Hematopoietic multipotent progenitor cell (in vitro differentiated cells): ENCODE results near the gene AKR7A2. TPM values are rescaled to one million over a fixed set of nuclear protein-coding genes. Genes with fewer than 3 reads are reported as not detected.
"Not testable (repeated sequence)": the region's sequence is repeated elsewhere in the genome, so short reads cannot be mapped to it uniquely, and the experiment has no call there.

Experiments used
- DNase-seq, 3 donors: peaks; one replicate each; pipeline ENCODE4 v3.0.0-alpha.2; 2011 to 2015; ENCODE audit warnings: low read depth in 2 of 3, low spot score in 2 of 3
- total RNA-seq: library from RNA; depleted of rRNA; stranded (reverse); fragments of >200 nt; gene quantifications from one replicate; pipeline ENCODE4 v1.2.3, GENCODE V29; 2012

The AKR7A2 gene
- total RNA-seq, 1 donor = 66.0 TPM

DNA sequence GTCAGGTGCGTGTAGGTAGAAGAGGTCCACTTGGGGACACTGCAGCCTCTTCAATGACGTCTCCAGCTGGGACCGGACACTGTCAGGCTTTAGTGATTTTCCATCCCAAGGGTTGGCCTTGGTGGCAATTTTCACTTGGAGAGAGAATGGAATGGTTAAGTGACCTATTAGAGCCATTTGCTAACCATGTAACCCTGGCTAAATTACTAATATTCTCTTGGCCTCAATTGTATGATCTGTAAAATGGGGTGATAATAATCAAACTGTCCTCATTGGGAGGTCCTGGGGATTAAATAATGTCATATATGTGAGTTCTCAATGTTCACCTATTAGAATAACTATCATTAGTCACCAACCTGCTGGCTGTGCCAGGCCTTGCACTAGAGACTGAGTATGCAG is 3.4 kb downstream of the AKR7A2 start:
- DNase-seq = no peak

DNA sequence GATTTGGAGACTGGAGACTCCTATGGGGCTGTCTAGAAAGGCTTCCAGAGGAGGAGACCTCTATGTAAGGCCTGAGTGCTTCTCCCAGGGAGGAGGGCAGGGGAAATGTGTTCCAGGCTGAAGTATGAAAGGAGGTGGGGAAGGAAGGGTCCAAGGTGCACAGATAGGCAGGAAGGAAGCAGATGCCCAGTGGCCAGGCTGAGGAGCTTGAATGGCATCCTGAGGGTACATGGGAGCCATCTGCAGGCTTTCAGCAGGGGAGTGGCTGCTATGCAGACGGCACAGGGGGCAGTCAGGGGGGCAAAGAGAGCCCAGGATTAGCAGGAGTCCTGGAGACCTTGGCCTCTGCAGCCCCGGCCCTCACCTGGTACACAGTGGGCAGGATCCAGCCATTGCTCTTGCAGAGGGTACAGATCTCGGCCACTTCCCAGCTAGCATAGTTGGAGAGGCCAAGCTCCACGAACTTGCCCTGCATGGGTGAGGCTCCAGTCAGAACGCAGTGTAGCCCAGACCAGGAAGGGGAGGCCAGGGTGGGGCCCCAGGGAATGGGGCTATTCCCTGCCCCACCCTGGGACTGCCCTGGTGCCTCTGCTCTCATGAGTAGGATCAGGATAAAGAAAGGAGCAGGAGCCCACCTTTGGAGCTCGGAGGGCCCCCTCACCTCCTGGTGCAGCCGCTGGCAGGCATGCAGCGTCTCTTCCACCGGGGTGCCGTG is 4.0 kb downstream of the AKR7A2 start:
- DNase-seq = no peak

DNA sequence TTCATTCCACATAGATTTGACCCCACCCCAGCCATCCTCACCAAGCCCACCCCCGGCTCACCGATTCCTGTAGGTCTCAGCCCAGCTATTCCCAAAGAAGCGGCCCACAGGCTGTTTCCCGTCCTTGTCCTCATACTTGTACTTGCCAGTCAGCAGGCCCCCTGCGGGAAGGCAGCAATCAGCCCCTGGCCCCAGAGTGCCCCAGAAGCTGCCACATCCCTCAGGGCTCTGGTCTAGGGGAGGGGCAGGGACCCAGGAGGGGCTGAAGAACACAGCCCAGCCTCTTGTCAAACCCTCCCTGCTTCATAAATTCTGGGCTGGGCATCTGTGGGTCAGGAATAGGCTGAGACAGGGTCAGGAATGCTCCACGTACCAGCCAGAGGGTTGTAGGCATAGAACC is 5.0 kb downstream of the AKR7A2 start:
- no peak for DNase-seq

DNA sequence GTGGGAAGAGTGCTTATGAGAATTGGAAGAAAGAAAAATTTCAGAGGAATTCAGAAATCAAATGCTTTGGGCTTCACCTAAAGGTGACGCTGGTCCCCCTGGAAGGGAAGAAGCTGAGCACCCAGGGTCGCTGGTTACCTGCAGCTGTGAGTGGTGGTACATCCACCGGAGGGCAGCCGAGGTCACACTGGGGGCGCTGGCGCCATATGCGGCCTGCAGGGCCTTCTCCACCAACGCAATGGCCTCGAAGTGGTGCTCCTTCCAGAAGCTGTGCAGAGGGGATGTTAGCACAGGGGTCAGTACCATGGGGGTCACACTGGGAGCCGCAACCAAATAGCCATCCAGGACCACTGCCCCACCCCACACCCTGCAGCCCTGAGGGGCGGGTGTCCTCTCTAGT is 6.1 kb downstream of the AKR7A2 start:
- no peak for DNase-seq

DNA sequence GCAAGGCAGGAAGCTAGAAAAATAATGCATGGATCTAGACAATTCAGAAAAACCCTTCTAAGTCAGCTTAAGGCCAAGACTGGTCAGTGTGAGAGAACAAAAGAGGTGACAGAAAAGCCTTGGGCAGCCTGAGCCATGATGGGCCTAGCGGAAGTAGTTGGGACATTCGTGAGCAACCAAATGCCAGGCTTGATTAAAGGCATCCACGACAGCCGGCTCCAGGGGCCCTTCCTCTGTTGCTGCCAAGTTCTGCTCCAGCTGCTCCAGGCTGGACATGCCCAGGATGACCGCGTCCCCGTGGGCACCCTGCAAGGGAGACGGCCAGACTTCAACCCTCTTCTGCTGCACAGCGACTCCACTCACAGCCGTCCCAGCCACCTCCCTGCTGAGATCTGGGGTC is 7.9 kb downstream of the AKR7A2 start:
- DNase-seq = not testable (repeated sequence)

DNA sequence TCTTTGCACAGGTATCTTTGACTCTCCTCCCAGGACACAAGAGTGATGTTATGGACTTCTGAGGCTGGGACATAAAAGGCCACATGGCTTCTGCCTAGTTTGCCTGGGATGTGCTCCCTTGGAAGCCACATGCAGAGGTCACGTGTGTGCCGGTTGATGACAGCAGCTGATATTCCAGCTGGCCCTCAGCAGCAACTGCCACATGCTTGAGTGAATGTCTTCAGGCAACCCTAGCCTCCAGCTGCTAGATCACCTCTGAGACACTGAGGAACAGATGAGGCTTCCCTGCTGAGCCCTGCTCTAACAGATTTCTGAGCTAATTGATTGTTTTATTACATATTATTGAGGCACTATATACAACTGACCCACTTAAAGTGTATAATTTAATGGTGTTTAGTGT is 11.7 kb downstream of the AKR7A2 start:
- DNase-seq = no peak

DNA sequence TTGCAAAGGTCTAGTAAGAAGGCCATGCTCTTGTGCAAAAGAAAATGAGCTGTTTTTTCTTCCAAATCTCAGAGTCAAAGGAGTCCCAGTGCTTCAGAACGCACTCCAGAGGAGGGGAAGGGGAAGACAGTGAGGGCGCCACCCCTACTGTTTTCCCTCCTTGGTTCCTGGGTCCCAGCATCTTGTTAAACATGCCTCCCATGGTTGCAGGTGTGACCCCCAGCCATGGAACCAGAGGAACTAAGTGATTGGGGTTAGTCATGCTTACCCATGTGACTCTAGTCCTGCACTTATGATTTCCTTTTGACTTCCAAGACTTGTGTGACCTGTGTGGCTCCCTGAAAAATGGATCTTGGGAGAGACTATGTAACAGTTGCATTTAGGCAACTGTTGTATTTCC is 17.3 kb downstream of the AKR7A2 start:
- no peak for DNase-seq

DNA sequence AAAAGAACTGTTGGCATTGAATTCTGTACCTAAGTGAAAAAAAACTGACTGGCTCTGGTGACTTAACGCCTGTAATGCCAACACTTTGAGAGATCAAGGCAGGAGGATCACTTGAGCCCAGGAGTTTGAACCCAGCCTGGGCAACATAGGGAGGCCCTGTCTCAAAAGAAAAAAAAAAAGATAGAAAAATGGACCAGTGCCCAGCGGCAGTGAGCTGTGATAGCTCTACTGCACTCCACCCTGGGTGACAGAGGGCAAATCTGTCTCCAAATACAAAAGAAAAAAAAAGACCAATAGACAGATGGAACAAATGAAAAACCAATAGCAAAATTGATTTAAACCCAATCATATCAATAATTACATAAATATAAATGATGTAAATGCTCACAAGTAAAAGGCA is 22.7 kb downstream of the AKR7A2 start:
- DNase-seq = no peak

DNA sequence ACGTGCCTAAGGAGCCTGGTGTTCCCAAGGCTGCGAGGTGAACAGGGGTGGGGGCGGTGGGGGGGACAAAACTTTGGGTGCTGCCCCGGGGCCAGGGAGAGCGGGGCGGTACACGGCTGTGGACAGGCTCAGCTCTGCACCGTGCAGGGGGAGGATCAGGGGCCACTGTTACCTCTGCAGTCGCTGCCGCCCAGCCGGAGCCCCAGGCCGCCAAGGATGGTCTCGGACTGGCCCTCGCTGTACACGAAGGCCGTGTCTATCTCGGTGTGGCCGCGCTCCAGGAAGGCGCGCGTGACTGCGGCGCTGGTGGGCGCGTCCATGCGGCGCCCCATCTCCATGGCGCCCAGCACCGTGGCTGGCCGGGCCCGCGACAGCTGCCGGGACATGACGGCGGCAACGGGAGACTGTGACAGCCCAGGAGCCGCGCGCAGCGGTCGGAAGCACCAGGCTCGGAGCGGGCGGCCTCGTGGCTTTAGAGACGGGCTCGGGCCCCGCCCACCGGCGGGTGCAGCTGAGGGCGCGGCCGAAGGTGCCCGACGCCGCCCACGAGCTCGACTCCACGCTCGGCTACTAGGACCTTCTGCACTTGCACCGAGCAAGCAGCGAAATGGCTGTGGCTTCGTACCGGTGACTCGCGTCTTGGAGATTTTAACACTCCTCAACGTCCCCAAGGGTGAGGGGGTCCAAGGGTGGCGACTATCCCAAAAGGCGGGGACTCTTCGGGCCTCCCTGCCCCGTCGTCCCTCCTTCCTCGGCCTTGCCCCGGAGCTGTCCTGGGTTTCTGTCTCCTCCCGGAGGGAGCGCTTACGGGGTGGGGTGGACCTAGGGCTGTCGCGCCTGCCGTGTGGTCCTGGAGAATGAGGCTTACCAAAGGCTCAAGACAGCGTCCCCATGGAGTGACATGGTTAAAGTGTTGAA is 23.4 kb downstream of the AKR7A2 start, which contains the start of gene AKR7A3:
Gene AKR7A3, minus strand, starts transcription at position 447 of the 918 bp plus-strand sequence. Its CDS starts 61 bp downstream, at position 386.
- DNase-seq = peak in 2 of 3 donors; percentile 58 to 69

DNA sequence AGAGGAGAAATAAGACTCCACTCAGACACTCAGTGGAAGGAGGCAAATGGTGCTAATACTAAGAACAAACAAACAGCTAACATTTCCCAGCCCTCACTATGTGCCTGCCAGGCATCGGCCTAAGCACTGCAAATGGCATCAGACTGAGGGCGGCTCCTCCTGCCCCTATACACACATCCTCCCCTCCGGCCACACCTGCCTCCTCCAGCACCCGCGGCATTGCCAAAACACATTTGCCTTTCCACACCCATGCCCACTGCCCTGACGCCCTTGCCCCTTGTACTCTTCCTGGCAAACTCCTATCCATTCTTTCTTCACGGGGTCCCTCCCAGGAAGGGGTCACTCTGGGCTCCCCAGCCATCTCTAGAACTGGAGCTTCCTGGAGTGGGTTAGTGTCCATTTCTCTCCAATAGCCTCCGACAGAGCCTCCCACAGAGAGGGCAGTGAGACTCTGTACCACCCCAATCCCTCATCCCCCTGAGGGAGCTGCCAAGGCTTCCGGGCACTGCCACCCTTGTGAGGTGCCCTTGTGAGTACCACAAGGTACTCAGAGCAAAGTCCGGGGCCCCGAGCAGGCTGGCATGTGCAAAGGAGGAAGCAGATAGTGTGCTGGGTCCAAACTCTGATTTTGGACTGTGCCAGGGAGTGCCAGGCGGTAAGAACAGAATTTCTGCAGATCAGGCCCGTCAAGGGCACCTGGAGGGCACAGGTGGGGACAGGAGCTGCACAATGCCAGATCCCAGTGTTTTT is 24.3 kb downstream of the AKR7A2 start:
- no peak for DNase-seq

DNA sequence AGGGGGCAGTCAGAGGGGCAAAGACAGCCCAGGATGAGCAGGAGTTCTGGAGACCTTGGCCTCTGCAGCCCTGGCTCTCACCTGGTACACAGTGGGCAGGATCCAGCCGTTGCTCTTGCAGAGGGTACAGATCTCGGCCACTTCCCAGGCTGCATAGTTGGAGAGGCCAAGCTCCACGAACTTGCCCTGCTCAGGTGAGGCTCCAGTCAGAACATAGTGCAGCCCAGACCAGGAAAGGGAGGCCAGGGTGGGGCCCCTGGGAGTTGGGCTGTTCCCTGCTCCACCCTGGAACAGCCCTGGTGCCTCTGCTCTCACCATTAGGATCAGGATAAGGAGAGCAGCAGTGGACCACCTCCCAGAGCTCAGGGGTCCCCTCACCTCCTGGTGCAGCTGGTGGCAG is 26.1 kb downstream of the AKR7A2 start:
- DNase-seq = not testable (repeated sequence)

DNA sequence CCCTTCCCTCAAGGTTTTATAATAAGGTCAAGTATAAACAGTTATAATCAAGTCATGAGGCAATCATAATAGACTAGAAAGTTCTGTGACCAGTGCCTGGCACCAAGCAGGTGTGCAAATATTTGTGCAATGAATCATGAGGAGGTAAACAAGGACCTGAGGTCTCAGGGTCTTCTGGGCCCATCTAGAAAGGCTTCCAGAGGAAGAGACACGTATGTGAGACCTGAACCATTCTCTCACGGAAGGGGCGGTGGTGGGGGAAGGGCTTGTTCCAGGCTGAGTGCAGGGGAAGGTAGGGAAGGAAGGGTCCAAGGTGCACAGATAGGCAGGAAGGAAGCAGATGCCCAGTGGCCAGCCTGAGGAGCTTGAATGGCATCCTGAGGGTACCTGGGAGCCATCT is 26.6 kb downstream of the AKR7A2 start:
- DNase-seq = not testable (repeated sequence)

DNA sequence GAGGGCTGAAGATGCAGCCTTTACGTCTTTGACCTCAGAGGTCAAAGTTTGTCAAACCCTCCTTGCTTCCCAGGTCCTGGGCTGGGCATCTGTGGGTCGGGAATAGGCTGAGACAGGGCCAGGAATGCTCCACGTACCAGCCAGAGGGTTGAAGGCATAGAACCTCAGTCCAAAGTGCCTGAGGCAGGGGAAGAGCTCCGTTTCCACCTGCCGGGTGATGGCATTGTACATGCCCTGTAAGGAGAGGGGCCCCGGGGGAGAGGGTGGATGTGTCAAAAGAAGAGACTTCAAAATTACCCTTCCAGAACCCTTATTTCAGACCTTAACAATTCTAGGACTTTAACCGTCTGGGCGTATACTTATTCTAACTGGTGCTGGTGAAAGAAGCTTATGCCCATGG is 27.1 kb downstream of the AKR7A2 start:
- DNase-seq = no peak

DNA sequence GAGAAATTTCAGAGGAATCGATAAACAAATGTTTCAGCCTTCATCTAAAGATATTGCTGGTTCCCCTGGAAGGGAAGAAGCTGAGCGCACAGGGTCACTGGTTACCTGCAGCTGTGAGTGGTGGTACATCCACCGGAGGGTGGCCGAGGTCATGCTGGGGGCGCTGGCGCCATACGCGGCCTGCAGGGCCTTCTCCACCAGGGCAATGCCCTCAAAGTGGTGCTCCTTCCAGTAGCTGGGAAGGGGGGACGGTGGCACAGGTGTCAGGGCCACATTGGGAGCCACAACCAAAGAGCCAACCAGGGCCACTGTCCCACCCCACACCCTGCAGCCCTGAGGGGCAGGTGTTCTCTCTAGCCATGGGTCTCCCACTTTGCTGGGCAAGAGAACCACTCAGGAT is 28.1 kb downstream of the AKR7A2 start:
- DNase-seq = no peak

DNA sequence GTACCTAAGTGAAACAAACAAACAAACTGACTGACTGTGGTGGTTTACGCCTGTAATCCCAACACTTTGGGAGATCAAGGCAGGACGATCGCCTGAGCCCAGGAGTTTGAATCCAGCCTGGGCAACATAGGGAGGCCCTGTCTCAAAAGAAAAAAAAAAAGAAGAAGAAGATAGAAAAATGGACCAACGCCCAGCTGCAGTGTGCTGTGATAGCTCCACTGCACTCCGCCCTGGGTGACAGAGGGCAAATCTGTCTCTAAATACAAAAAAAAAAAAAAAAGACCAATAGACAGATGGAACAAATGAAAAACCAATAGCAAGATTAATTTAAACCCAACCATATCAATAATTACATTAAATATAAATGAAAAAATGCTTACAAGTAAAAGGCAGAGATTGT is 37.3 kb downstream of the AKR7A2 start:
- no peak for DNase-seq

DNA sequence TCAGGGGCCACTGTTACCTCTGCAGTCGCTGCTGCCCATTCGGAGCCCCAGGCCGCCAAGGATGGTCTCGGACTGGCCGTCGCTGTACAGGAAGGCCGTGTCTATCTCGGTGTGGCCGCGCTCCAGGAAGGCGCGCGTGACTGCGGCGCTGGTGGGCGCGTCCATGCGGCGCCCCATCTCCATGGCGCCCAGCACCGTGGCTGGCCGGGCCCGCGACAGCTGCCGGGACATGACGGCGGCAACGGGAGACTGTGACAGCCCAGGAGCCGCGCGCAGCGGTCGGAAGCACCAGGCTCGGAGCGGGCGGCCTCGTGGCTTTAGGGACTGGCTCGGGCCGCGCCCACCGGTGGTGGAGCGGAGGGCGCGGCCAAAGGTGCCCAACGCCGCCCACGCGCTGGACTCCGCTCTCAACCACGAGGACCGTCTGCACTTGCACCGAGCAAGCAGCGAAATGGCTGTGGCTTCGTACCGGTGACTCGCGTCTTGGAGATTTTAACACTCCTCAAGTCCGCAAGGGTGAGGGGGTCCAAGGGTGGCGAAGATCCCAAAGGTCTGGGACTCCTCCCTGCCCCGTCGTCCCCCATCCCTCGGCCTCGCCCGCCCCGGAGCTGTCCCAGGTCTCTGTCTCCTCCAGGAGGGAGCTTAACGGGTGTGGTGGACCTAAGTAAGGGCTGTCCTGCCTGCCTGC is 38.0 kb downstream of the AKR7A2 start:
- peak in 1 of 3 donors; percentile 4 for DNase-seq

DNA sequence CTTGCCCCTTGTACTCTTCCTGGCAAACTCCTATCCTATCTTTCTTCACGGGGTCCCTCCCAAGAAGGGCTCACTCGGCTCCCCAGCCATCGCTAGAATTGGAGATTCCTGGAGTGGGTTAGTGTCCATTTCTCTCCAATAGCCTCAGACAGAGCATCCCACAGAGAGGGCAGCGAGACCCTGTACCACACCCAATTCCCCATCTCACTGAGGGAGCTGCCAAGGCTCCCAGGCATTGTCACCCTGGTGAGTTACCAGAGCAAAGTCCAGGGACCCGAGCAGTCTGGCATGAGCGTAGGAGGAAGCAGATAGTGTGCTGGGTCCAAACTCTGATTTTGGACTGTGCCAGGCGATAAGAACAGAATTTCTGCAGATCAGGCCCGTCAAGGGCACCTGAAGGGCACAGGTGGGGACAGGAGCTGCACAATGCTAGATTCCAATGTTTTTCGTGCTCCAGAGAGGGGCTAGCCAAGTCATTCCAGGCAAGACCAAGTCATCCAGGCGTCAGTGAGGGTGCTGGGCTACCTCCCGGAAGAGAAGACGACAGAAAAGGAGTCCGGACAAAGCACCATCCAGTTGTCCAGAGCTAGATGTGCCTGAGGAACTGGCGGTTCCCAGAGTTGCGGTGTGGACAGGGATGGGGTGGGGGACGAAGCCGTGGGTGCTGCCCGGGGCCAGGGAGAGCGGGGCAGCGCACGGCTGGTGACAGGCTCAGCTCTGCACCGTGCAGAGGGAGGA is 38.7 kb downstream of the AKR7A2 start:
- no peak for DNase-seq

DNA sequence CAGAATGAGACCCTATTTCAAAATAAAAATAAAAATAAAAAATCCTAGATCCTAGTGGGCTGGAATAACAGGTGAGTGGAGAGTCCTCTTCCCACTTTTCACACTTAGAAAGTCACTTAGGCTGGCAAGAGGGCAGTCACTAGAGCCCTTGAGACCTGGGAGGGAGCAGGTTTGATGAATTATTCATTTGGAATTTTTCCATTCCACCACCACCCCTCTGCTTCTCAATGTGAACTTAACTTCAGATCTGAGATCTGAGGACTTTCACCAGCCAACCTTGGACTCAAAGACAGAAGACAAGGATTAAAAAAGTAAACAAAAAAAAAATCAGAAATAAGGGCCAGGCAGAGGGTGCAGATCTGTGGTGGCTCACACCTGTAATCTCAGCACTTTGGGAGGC is 39.9 kb downstream of the AKR7A2 start:
- no peak for DNase-seq

DNA sequence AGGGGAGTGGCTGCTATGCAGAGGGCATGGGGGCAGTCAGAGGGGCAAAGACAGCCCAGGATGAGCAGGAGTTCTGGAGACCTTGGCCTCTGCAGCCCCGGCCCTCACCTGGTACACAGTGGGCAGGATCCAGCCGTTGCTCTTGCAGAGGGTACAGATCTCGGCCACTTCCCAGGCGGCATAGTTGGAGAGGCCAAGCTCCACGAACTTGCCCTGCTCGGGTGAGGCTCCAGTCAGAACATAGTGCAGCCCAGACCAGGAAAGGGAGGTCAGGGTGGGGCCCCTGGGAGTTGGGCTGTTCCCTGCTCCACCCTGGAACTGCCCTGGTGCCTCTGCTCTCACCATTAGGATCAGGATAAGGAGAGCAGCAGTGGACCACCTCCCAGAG is 41.6 kb downstream of the AKR7A2 start:
- not testable (repeated sequence) for DNase-seq
